ENCODE data around the gene FNDC11.
"Not testable (repeated sequence)": the region's sequence is repeated elsewhere in the genome, so short reads cannot be mapped to it uniquely, and the experiment has no call there.

Gene FNDC11

GRCh38 chr20:63554361-63555278 lies 661 bp downstream of the FNDC11 start:
- DNase-seq (ENCODE audit: low read depth), result no peak

DNA sequence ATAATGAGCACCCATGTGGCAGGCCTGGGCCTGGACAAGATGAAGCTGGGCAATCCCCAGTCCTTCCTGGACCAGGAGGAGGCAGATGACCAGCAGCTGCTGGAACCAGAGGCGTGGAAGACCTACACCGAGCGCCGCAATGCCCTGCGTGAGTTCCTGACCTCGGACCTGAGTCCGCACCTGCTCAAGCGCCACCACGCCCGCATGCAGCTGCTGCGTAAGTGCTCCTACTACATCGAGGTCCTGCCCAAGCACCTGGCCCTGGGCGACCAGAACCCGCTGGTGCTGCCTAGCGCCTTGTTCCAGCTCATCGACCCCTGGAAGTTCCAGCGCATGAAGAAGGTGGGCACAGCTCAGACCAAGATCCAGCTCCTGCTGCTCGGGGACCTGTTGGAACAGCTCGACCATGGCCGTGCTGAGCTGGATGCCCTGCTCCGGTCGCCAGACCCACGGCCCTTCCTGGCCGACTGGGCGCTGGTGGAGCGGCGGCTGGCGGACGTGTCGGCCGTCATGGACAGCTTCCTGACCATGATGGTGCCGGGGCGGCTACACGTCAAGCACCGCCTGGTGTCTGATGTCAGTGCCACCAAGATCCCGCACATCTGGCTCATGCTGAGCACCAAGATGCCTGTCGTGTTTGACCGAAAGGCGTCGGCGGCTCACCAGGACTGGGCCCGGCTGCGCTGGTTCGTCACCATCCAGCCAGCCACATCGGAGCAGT lies 1.9 kb downstream of the FNDC11 start:
- no peak for DNase-seq (ENCODE audit: low read depth)

DNA sequence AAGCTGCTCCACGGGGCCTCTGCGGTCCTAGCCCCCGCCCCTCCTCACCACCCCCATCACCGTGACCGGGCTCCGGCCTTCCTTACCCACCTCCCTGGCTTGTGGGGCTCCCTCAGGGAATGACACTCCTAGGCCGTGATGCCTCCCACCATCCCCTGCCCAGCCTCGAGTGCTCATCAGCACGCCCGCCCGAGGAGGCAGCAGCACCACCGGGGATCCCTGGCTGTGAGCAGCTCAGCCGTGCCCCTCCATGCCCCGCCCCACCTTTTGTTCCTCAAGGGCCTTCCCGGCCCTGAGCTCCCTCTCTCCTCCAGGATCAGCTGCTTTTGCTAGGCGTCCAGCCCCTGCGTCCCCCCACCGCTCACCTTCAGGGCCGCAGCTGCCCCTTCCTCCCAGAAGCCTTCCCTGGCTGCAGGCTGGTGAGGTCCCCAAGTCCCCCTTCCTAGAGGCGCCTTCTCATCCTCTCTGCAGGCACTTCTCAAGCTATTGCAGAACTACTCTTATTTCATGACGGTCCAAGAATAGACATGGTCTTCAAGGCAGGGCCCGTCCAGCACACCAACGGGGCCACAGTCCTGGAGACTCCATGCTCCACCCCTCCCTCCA lies 3.0 kb downstream of the FNDC11 start:
- DNase-seq (ENCODE audit: low read depth), result no peak

DNA sequence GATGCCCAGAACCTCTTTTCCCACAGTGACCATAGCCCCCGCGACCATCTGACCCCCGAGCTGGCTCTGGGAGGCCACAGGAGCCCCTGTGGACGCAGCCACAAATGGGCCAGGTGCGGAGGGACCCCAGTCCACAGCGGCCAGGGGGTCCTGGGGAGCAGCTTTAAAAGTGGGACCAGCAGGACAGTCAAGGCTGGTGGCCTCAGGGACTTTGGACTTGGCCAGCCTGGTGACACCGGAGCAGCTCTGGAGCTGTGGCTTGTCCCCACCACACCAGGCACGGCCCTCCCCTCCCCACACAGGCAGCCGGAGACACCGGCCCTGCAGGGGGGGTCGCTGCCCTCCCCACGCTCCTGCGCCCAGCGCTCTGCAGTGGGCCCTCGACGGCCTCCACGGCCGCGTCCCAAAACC lies 3.5 kb downstream of the FNDC11 start:
- no peak for DNase-seq (ENCODE audit: low read depth)

DNA sequence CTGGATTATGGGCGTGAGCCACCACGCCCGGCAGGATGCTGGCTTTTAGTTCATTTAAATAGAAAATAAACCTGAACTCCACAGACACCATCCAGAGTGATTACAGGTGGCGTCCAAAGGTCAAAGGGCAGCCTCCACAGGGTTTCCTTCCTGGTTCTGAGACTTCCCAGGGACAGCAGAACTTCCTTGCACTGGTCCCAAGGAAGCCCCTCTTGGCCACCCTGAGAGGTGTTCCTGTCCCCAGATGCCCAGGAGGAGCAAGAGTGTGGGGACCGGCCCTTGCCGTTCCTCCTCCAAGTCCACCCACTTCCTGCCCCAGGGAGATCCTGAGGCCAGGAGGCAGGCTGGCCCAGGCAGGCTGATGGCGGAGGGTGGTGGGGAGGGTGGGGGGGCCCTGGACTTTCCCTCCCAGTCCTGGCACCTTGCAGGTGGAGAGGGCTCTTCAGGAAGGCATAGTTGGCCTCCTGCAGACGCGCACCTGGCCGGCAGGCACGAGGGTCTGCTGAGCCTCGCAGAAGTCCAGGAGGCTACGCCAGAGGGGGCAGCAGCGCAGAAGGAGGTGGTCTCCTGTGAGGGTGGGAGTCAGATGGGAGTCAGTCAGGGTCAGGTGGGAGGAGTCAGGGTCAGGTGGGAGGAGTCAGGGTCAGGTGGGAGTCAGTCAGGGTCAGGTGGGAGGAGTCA lies 5.0 kb downstream of the FNDC11 start:
- no peak for DNase-seq (ENCODE audit: low read depth)

- DNase-seq (ENCODE audit: low read depth), result not testable (repeated sequence)
These were observed 5.8 kb downstream of the FNDC11 start for GRCh38 chr20:63559485-63560332.

DNA sequence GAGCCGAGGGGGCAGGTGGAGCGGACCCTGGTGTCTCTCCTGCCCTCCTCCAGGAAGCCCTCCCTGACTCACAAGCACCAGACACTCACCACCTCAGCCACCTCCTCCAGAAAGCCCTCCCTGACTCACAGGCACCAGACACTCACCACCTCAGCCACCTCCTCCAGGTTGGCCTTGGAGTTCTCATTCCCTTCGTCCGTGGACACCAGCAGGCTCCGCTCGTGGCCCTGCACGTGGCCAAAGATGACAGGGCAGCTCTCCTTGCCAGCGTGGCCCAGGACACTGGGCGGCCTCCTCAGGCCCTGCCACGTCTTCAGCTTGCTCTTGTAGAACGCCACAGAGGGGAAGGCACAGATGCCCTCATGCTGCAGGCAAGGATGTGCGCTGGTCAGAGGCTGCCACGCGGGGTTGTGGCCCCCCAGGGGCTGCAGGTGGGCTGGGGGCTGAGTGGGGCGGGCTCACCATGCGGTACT lies 6.4 kb downstream of the FNDC11 start:
- no peak for DNase-seq (ENCODE audit: low read depth)

DNA sequence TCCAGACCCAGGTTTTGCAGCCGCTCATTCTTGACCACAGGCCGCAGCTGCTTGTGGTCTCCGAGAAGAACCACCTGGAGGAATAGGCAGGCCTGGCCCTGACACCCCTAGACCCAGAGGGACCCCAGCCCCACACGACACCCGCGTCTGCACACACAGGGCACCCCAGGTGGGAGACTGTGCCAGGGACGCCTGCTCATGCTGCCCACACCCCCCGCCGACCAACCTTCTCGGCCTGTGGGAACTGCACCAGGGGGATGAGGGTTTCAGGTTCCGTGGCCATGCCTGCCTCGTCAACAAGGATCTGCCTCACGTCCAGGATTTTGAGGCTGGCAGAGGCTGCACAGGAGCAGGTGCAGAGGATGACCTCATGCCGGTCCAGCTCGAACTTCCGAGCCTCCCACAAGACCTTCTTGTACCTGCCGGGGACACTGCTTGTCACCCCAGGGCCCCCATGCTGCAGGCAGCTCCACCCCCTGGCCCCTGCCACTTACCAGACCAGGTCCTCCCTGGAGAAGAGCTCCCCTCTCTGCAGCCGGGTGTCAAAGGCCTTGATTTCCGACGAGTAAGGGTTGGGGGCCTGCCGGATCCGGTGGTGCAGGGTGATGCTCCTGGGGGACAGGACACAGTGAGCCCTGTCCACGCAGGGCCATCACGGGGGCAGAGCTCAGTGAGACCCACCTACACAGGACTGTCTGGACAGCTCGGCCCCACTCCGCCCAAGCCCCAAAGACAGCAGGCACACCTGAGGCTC lies 7.1 kb downstream of the FNDC11 start:
- DNase-seq (ENCODE audit: low read depth), result no peak

GRCh38 chr20:63561624-63562396 lies 7.9 kb downstream of the FNDC11 start:
- no peak for DNase-seq (ENCODE audit: low read depth)

GRCh38 chr20:63562461-63563224 lies 8.7 kb downstream of the FNDC11 start:
- DNase-seq (ENCODE audit: low read depth), result no peak

DNA sequence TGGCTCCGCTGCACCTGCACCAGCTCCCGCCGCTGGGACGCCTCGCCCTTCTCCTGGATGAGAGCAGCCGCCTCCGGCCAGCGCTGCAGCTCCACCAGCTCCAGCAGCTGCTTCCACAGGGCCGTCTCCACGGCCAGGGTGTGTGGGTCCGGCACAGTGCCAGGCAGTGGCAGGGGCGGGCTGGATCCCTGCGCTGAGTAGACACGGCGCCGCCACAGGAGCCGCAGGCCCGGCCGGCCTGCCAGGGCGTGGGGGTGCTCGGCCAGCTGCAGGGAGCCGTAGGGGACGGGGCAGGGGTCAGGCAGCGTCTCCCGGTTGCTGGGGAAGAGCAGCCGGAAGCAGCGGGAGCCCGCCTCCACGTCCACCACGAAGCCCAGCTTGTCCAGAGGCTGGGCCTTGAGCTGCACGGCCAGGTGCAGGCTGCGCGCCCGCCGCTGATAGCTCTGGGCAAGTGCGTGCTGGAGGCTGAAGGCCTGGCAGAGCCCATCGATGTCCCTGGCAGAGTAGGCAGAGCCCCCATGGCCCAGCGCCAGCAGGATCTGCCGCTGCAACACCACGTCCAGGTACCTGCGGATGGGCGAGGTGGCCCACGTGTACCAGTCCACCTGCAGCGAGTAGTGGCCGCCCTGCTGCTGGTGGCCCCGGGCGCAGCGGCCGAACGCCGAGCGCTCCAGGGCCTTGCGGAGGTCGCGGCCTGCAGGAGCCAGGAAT lies 9.4 kb downstream of the FNDC11 start:
- DNase-seq (ENCODE audit: low read depth), result no peak

DNA sequence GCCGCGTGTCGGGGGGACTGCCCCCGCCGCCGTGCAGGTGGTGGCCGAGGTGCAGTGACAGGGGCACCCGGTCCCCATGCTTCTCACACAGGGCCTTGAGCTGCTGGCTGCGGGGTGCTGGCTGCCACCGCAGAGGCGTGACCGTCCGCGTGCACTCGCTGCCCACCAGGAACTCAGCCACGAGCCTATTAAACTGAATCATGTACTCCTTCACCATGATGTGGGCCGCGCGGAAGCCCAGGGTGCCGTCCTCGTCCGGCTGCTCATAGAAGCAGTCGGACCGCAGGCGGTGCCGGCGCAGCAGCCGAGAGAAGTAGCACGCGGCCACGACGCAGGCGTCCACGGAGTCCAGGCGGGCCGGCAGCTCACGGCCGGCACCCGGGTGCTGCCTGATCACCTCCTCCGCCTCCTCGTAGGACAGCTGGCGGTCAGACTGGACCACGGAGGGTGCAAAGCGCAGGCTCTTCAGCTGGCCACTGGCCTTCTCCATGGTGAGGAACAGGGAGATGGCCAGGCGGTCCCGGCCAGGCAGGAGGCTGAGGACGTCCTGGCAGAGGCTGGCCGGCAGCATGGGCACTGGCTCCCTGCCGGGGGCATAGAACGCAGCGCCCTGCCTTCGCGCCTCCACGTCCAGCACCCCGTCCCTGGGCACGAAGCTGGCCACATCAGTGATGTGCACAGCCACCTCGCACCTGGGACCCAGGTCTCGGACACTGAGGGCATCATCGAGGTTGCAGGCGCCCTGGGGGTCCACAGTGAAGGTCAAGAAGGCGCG lies 10.3 kb downstream of the FNDC11 start:
- DNase-seq (ENCODE audit: low read depth), result no peak

- no peak for DNase-seq (ENCODE audit: low read depth)
These were observed 11.2 kb downstream of the FNDC11 start for GRCh38 chr20:63565021-63565698.

DNA sequence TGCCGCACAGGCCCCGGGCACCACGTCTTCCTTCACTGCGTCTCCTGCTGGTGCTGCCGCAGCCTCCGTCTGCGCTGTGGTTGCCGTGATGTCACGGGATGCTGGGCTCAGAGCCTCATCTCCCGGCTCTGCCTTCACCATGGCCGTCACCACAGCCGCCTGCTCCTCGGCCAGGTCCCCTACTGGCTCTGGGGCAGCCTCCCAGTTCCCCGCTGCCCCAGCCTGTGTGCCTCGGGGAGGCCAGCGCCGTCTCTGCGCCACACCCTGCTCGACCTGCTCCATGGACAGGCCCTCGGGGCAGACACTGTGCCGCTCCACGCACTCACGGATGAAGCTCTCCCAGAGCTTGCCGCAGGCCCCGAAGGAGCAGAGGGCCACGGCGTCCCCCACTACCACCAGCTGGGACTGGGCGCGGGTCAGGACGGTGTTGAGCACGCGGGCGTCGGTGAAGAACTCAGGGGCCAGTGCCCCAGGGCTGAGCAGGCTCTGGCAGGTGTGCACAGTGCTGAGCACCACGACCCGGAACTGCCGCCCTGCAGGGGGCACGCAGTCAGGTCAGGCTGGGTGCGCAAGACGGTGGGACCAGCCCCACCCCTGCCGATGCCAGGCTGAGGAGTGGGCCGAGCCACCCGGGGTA lies 11.9 kb downstream of the FNDC11 start:
- DNase-seq (ENCODE audit: low read depth), result no peak

DNA sequence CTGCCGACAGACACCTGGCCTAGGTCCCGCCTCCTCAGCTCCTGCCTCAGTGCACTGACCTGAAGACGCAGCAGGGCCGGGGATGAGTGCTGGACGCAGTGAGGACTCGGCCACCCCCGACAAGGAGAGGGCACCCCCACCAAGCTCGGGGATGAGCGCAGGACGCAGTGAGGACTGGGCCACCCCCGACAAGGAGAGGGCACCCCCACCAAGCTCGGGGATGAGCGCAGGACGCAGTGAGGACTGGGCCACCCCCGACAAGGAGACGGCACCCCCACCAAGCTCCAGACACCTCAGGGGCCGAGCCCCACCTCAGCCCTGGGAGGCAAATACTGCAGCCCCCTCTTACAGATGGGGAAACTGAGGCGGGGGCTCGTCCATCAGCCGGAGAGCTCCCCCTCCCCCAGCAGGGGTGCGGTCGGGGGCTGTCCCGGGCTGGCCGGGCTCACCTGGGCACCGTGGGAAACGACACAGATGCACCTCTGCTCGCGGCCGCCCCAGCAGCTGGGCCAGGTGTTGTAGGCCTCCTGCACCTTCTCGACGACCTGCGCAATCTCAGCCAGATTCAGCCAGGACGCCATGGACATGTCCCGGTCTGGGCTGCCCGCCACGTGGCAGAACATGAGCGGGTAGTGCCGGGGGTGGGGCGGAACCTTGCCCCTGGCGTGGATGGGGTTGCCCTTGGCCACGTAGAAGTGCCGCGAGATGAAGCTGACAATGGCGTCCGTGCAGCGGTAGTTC lies 12.6 kb downstream of the FNDC11 start:
- no peak for DNase-seq (ENCODE audit: low read depth)

GRCh38 chr20:63567136-63567385 lies 13.1 kb downstream of the FNDC11 start:
- DNase-seq (ENCODE audit: low read depth), result no peak
